Measurements from ENCODE around the gene ZNF385B.

- TF ChIP-seq TAF1 (conservative IDR thresholded peaks at IDR 0.05) (no peak), ZBTB33 (IDR thresholded peaks at IDR 0.05) (no peak)
- TF ChIP-seq, protein P1, sequence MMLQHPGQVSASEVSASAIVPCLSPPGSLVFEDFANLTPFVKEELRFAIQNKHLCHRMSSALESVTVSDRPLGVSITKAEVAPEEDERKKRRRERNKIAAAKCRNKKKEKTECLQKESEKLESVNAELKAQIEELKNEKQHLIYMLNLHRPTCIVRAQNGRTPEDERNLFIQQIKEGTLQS (IDR thresholded peaks at IDR 0.05): no peak
Measured at GRCh38 chr2:179793902-179794301, 67.5 kb downstream of the ZNF385B start.
